NCI-H69 (cell line): Measurements from ENCODE around the gene ADGRL3.
A peak's percentile ranks its signal among the peaks of the same experiment; 100 is the strongest.

Experiments used
- DNase-seq: peaks from one replicate; lab custom pipeline; 2025; lab: John Stamatoyannopoulos, UW

ADGRL3 gene

DNA sequence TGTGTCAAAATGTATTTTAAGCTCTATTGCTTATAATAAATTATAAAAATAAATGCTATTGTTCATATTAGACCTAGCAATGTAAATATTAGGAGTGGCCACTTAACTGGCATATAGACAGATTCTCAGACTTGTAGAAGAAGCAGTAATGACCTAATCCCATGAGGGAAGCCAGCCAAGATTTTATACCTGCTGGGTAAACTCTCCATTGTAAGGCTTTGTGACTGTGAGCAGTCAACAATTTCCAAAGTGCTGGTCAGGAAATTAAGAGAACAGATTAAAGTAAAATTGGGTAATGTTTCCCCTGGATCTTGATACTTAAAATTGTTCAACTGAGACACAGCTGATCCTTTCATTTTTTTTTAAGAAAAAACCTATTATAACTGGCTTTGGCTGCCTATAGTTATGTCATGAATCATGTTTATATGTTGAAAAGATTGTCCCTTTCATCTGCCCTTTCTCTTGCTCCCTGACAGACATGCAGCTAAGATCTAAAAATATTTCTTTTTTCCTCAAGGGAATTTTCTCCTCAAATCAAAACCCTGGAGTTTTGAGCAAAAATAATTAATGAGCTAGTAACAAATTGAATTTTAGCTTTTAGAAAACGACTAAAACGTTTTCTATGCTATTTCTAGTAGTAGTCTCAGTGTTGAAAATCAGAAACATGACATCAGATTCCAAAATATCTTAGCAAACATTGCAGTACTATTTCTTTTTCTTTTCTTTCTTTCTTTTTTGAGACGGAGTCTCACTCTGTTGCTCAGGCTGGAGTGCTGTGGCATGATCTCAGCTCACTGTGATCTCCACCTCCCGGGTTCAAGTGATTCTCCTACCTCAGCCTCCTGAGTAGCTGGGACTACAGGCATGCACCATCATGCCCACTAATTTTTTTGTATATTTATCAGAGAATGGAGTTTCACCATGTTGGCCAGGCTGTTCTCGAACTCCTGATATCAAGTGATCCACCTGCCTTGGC lies 77.9 kb downstream of the ADGRL3 start:
- DNase-seq = peak; percentile 94

- peak; percentile 43 for DNase-seq
Observed at GRCh38 chr4:61292322-61292721, 92.2 kb downstream of the ADGRL3 start.

DNA sequence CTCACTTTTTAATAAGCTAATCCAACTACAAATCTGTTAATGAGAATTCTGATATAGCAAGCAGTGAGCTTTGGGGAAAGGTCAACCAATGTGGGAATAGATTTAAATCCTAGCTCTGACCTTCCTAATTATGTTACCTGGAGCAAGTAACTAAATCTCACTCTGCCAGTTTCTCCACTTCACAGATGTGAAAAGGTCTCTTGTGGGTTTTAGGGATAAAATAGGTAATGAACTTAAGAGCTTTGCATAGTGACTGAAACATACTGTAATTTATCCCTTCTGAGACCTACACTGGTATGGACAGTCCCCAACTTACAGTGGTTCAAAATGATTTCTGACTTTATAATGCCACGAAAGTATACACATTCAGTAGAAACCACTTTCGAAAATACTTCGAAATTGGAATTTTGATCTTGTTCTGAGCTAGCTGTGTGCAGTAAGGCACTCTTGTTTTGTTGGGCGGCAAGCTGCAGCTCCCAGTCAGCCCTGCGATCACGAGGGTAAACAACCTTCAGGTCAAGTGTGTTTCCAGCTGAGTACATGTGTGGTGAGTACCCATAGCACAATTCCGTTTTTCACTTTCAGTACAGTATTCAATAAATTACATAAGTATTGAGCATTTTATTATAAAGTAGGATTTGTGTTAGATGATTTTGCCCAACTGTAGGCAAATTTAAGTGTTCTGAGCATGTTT lies 93.7 kb downstream of the ADGRL3 start:
- peak; percentile 76 for DNase-seq

GRCh38 chr4:61294936-61295335 lies 94.8 kb downstream of the ADGRL3 start:
- DNase-seq = peak; percentile 19

GRCh38 chr4:61296144-61296543 lies 96.0 kb downstream of the ADGRL3 start:
- peak; percentile 80 for DNase-seq

DNA sequence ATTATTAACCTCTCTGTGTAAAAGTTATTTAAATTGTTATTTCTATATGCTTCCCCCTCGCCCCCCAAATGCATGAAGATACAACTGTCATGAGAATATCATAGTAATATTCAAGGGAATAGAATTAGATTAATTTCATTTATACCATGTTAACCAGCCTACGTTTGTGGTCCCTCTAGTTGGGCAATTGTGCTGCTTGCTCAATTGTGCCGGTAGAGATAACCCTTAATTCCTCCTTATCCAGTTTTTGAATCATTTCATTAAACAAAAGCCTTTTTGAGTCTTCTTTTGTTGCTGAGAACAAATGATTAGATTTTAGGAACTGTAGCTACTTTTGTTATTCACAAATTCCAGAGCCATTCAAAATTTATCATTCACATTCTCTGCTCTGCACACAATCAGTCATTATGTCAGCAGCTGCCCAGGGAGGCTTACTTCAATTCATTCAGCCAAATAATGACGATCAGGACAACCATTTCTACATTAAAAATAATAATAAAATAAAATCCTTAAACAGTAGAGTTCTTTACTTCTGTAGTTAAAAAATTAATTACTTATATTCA lies 98.1 kb downstream of the ADGRL3 start:
- DNase-seq = peak; percentile 42

DNA sequence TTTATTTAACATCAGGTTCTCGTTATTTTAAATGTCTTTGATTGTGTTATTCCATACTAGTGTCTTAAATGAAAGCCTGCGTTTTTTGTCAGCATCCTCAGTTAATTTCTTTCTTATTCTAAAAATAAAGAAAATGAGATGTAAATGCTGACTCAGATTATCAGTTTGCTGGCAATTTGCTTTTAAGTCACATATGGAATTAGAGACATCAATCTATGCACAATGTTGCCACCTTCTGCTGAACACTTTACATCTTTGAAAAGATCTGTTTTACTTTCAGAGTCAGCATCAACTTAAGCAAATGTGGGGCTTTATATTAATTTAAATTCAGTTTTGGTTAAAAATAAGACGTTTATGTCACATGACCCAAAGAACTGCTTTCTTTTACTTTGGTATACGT lies 99.2 kb downstream of the ADGRL3 start:
- peak; percentile 33 for DNase-seq

DNA sequence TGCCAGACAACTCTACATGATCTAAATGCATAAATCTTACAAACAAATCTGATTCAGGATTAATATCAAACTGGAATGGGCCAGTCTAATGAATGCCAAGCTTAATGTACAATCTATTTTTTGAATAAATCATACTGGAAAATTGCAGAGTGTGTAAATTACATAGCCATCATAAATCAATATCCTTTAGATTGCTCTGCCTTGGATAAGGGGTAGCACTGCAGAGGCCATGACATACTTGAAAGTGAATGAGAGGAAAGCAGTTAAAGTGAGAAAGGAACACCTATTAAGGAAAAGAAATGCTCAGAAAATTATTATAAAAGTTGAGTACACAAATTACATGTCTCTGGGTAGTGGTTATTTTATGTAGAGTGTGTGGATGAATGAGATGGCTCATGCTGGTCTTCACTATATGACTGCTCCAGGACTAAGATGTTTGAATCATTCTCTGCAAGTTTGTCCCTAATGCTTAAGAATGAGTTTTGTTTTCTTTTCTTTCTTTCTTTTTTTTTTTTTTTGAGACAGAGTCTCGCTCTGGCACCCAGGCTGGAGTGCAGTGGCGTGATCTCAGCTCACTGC lies 100.2 kb downstream of the ADGRL3 start:
- peak; percentile 69 for DNase-seq

- peak; percentile 65 for DNase-seq
Observed at GRCh38 chr4:61301271-61301670, 101.1 kb downstream of the ADGRL3 start.

DNA sequence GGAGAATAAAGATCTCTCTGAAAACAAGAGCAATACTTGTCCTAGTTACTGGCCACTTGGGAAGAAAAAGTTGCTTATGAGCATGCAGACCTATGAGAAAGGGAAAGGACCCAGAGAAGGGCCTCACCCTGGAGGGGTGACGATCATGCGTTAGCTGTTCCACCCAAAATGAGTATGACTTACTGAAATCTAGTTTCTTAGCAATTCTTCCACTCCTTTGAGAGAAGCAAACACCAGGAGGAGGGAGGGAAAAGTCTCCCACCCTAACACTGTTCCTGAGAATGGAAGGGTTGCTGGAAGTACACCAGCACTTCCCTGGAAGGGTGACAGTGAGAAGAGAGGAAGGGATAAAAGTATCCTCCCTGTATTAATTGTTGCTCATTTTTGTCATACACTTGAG lies 107.9 kb downstream of the ADGRL3 start:
- DNase-seq = no peak

GRCh38 chr4:61309616-61310015 lies 109.5 kb downstream of the ADGRL3 start:
- peak; percentile 68 for DNase-seq

GRCh38 chr4:61312526-61312925 lies 112.4 kb downstream of the ADGRL3 start:
- DNase-seq = no peak

- no peak for DNase-seq
Observed at GRCh38 chr4:61318431-61318830, 118.3 kb downstream of the ADGRL3 start.

DNA sequence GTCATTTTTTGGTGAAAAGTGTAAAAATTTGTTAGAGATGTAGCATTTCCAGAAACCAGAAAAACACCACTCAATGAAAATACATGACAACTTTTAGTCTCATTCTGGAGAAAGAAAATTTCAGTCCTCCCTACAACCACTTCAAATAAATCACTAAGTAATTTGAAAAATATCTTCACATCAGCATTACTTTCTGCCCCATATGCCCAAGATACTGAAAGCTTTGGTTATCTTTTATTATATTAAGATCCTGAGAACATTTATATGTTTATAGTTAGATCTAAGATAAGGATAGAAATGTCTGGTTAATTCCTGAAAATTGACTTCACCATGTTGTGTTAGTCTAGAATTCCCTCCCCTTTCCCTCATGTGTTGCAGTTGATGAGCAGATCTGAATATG lies 119.0 kb downstream of the ADGRL3 start:
- DNase-seq = no peak

GRCh38 chr4:61320154-61320553 lies 120.0 kb downstream of the ADGRL3 start:
- DNase-seq = no peak

DNA sequence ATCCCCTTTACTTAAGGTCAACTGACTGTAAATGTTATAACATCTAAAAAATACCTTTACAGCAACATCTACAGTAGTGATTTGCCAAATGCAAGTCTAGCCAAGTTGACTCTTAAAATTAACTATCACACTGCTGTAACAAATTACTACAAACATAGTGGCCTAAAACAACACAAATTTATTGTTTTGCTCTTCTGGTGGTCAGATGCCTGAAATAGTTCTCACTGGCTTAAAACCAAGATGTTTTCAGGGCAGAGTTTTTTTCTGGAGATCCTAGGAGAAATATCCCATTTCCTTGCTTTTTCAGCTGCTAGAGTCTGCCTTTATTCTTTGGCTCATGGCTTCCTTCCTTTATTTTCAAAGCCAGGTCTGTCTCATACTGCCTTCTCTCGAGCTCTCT lies 120.5 kb downstream of the ADGRL3 start:
- no peak for DNase-seq

DNA sequence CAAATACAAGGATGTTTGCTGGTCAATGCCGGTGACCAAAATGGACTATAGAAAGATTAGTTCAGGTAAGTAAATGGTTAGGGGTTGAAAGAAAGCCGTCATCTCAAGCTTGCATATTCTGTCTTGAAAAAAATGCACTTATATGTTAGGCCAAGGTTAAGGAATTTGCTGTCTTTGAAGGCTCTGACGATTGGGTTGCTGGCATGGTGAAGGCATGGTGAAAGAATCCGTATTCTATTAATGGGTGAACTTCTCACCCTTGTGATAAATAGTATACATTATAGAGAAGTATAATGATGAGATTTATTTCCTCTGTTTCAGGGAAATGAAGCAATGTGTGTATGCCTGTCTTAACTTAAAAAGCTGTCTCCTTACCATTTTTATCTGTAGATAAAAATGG lies 132.6 kb downstream of the ADGRL3 start:
- no peak for DNase-seq

DNA sequence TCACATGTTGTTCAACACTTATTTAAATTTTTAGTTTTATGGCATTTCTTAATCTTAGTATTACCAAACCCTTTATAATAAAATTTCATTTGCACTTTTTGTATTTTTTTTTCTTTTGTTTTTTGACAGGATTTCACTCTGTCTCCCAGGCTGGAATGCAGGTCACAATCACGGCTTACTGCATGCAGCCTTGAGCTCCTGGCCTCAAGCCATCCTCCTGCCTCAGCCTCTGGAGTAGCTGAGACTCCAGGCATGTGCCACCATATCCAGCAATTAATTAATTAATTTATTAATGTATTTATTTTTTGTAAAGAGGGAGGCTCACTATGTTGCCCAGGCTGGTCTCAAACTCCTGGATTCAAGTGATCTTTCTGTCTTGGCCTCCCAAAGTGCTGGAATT lies 133.4 kb downstream of the ADGRL3 start:
- DNase-seq = no peak

GRCh38 chr4:61335241-61335763 lies 135.2 kb downstream of the ADGRL3 start:
- peak; percentile 22 for DNase-seq

GRCh38 chr4:61336488-61336887 lies 136.4 kb downstream of the ADGRL3 start:
- peak; percentile 89 for DNase-seq

DNA sequence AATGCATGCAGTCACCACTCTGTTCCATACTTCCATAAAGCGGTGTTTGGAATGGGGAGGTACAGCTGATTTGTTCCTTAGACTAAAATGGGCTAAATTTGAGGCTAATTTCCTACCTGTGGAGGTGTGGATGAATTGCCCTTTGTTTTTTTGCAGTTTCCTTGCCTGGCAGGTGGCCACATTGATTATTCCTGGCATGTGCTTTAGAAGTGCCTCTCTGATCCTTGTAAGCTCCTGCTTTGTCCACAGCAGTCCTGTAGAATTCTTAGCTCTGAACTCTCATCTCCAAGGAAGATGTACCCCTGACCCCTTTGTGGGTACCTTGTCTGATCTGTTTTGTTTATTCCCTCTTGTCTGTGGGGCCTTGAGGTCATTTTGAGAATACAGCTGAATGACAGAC lies 136.8 kb downstream of the ADGRL3 start:
- DNase-seq = peak; percentile 70

DNA sequence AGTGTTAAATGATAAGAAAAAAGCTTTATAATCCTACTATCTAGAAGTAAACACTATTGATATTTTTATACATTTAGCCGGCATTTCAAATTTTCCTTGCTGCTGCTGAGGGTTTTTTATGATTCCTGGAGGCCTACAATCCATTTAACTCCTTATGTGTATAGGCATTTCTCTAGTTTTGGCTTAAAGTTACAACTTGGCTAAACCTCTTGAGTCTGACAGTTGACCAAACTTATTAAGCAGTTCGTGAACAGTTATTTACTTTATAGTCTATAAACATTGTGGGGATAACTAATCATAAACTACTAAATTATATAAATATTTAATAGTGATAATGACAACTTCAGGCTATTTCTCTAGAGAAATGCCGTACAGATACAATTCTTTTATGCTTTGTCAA lies 141.9 kb downstream of the ADGRL3 start:
- no peak for DNase-seq
